ENCODE results near the gene SLC2A2.
A peak's percentile ranks its signal among the peaks of the same experiment; 100 is the strongest.

Gene SLC2A2

DNA sequence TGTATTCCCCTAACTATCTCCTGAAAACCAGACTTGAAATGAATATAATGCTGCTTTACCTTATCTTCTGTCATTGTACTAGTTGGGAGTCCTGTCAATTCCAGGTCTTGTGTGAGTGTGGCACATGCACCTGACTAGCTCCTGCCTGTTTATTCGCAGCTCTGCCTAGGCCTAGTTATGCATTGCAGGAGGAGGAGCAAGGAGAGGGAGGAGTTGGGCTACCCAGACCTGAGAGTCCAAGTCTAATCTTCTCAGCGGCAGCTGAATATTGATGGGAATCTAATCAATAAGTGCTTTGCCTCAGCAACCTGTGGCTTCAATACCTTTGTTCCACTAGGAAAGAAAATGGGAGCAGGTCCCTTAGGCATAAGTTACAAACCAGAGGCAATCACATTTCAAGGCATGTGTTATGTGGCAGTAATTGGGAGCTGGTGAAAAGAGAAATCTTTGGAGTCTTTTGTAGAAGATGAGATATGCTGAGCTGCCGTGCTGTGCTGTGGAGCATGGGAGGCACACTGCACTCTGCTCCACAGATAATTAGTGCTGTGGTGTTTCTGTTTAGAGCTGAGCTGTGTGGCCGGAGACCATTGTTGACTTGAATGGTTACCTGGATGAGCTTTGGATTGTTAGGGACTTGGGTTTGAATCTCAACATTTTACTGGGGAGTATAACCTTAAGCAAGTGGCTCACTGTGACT is at the start of gene SLC2A2:
TSS of gene SLC2A2 (minus strand) at position 124 of the 697 bp plus-strand sequence. CDS start at position 74, 50 bp downstream.
- no peak for DNase-seq (ENCODE audit: low read depth)

DNA sequence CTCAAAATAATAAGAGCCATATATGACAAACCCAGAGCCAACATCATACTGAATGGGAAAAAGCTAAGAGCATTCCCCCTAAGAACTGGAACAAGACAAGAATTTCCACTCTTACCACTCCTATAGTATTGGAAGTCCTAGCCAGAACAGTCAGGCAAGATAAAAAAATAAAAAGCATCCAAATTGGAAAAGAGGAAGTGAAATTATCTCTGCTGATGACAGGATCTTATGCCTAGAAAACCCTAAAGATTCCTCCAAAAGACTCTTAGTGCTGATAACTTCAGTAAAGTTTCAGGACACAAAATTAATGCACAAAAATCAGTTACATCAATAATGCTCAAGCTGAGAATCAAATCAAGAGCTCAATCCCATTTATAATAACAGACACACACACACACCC is 45.9 kb upstream of the SLC2A2 start:
- DNase-seq (ENCODE audit: low read depth) = no peak

DNA sequence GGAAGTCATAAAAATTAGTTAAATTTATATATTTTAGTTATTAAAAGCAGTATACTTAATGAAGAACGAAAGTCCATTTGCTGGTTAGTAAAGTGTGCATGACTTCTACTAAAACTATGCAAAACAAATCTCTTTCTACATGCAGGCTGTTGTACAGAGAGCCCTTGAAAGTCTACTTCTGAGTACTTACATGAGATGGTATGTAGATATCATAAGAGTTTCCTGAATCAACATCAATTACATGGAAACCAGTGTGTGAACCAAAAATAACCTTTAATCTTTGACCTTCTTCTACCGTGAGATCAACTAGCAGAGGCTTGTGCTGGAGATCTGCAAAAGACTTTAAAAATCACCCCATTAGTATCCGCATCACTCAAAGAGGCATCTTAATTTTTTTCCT is 42.1 kb upstream of the SLC2A2 start:
- DNase-seq (ENCODE audit: low read depth) = no peak

DNA sequence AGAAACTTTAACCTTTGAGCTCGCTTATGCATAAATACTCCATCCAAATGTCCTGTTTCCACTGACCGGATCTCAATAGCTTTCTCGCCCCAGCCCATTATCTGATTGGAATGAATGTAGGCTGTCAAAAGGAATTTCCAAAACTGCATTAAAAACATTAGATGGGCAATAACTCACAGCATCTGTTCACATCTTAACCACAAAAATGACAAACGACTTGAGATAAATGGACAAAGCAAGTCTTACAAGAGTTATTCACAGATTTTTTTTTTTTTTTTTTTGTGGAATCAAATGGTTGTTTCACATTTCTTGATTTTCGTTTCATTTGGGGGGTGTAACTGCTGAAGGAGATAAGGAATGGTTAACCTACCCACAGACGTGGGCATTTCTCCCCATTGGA is 39.7 kb upstream of the SLC2A2 start:
- no peak for DNase-seq (ENCODE audit: low read depth)

DNA sequence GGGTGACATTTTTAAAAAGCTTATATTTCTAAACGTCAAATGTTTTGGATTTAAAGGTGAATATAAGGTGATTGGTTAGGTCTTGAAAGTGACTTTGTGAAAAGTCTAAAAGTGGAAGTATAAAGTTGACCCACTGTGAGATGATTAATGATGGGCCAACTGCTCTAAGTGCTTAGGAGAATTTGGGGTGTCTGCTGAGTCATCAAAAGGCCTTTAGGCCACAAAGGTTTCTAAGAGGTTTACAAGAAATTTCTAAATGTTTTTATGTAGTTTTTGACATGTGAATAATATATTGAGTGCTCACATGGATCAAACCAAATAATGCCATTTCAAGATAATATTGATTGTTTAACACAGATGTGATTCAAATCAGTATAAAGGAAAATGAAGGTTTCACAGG is 39.2 kb upstream of the SLC2A2 start:
- no peak for DNase-seq (ENCODE audit: low read depth)

DNA sequence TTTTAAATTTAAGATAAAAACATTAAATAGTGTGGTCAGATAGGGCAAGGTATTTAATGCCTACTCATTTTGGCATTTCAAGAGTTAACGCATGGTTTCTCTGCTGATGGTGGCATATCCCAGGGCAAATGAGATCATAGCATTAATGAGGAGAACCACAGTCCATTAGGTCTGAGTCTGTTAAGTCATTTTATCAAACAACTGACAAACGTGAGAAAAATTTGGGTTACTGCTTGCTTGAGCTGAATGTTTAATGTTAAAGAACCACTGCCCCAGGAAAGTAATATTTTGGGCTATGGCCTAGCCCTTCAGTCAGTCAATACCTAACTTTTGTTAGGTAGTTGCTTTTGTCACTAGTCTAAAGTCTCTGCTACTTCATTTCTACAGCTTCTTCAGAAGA is 37.9 kb upstream of the SLC2A2 start:
- no peak for DNase-seq (ENCODE audit: low read depth)

DNA sequence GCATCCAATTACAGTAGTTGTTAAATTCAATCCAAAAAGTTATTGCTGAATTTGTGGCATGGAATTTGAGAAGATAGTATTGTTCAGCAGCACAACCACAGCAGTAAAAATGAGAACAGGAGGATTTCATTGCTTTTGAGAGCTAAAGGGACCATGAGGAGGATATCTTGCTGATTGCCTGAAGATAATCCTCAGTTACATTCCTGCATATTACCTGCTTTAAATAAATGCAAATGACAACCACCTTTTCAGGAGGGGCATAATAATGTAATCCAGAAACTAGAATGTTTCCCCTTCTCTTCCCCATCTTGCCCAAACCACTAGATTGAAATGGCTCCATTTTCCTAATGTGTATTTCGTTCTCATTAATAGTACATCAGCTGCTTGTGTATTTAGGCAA is 35.2 kb upstream of the SLC2A2 start:
- DNase-seq (ENCODE audit: low read depth) = no peak

DNA sequence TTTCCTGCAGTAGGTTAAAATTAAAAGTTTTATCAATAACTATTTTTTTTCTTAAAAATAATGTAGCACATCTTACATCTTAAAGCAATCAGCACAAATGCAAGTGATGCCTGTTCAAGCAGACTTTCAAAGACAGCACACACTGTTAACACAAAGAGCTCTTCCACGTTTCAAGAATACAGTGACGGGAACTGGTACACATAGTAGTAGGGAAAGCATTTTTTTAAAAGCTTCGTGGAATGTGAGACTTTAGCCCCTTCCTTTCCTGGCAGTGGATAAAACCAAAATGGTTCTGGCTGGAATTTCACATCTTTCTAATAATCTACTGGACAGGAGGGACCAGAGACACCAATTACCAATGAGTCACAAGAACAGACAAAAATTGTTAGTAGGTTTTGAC is 33.5 kb upstream of the SLC2A2 start:
- no peak for DNase-seq (ENCODE audit: low read depth)

DNA sequence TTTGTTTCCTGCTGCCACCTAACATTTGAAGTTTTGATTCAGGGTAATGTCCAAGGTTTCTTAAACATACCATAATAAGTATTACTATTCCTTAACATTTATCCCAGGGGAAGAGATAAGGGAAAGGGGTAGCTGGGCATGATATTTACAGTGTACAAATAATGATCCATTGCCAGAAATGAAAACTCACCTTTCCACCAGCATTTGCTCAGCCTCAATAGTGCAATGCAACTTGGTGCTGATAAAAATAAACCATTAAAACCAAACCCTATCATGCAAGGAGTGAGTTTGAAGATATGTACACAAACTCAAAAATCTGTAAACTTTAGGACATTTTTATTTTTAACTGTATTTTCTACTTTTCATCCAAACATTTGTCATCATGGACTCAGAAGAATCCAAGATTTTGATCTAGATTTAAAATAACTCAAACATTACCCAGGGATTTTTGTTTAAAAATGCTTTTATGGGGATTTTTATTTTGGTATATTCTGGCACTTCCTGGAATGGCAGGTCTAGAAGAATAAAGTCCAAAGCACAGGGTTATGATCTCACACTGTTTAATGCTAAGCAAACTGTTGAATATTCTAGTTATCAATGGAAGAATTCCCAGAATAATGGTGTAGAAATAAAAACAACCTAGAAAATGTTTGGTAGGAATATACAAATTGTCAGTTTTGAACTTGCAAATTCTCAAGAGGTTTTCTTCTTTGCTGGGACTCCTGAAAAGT is 32.5 kb upstream of the SLC2A2 start:
- no peak for DNase-seq (ENCODE audit: low read depth)

DNA sequence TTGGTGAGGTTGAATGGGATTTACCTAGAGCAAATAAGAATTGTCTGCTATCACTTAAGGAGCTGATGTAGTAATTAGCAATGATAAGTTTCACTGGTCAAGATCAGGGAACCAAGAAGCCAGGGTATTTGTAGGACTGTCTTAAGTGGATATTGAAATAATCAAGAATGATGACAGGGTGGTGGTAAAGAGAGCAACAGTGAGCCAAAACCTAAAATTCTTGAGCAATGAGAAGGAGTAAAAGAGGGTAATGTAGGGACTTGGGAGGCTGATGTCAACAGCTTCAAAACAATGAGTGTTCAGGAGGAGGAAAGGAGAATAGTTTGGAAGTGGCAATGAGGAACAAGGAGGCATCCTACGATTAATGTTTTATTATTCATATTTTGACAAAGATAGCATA is 31.5 kb upstream of the SLC2A2 start:
- DNase-seq (ENCODE audit: low read depth) = no peak

DNA sequence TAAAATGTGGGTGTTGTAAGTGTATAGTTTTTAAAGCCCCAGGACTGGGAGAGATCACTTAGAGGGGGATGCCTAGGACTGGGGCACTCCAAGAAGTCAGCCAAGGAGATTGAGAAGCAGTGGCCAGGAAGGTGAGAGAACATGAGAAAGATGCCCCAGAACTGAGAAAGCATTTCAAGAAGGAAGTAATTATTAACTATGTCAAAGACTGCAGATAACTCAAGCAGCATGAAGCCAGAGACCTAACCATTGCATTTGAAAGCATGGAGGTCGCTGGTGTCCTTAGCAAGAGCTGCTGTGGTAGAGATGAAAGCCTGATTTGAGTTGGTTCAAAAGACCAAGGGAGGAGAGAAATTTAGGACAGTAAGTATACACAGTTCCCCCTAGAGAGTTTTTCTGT is 30.6 kb upstream of the SLC2A2 start:
- no peak for DNase-seq (ENCODE audit: low read depth)

DNA sequence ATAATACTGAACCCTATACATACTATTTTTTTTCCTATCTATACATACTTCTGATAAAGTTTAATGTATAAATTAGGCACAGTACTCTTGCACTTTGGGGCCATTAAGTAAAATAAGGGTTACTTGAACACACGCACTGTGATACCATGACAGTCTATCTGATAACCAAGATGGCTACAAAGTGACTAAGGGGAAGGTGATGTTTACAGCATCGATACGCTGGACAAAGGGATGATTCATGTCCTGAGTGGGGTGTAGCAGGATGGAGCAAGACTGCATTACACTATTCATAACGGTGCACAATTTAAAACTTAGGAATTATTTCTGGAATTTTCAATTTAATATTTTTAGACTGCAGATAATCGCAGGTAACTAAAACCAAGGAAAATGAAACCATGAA is 30.0 kb upstream of the SLC2A2 start:
- DNase-seq (ENCODE audit: low read depth) = no peak

DNA sequence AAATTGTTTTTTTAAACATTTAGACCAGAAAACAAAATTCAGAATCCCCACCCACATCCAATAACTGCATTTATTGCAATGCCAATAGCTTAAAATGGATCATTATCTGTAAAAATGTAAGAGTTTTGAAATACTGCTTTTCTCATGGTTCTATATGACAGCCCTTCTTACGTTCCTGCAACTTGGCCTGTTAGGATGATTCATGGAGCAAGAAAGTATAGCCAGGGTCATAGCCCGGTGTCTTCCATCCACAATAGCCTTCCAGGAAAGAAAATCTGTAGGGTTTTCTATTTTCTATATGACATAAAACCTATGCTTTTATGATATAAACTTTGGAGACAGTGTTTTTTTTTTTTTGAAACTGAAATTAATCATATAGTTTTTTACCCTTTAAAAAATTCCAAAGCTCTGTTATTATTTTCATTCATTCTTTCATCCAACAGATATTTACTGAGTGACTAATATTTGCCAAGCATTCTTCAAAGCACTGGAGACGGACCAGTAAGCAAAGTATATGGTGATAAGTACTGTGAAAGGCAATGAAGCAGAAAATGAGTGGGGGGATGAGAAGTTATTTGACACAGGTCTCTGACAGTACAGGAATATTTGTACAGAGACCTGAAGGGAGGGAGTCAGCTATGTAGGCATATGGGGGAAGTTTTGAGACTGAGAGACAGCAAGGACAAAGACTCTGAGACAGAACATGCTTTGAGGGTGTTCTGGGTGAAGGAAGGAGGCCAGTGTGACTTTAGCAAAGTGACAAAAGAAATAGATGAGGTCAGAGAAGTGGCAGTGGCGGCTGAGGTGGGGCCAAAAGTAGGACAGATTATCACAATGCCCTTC is 29.0 kb upstream of the SLC2A2 start:
- no peak for DNase-seq (ENCODE audit: low read depth)

DNA sequence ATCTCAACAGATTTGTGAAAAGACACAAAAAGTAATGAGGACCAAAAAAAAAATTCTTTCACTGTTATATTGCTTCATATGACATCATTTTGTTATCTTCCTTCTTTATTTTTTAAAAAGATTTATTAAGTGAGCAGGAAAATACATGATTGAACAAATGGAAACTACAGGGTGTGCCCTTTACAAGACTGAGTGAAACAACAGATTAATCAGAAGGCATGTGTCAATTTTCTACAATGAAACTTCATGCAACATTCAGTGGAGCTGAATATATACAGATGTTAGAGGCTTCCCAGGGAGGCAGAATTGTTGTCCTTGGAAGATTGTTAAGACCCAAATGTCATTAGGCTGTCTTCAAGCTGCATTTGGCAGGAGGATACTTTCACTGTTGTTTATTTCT is 28.4 kb upstream of the SLC2A2 start:
- DNase-seq (ENCODE audit: low read depth) = no peak

DNA sequence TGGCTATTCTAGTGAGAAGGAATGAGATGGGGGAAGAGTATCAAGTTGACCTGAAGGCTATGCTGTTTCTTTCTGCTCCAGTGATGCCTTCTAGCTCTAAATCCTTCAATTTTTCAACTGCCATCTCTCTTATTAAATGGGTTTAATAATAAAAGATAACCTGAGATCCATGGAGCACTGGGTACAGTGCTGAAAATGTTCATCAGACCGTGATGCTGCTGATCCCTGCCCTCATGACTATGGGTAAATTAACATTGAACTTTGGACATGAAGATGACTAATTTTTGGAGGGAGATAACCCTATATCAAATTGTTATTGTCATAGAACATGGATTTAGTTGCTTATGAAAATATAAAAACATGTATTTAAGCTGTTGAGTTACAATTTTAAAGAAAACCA is 27.7 kb upstream of the SLC2A2 start:
- DNase-seq (ENCODE audit: low read depth) = no peak

DNA sequence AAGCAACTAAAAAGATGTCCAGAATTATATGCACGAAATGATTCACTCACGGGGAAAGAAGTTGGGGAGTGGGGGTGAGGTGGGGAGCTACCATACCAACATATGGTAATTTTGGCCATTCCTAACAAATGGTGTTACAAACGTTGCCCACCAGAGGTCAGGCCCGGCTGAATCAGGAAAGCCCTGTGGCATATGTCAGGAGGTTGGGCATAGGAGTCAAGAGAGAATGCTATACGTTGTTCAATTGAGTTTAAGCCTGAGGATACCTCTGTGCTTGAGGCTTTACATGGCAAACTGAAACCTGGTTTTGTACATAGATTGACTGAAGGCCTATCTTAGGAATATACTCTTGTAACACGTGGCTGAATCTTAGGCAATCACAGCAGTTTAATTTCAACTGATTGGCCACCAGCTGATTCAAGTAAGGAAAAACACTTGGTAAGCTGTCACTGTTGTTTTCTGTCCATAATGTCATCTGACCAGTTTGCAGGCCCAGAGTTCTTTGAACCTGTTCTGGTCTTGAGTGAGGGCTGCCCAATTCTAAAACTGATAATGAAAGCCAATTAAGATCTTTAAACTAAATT is 23.4 kb upstream of the SLC2A2 start:
- DNase-seq (ENCODE audit: low read depth) = peak; percentile 12

DNA sequence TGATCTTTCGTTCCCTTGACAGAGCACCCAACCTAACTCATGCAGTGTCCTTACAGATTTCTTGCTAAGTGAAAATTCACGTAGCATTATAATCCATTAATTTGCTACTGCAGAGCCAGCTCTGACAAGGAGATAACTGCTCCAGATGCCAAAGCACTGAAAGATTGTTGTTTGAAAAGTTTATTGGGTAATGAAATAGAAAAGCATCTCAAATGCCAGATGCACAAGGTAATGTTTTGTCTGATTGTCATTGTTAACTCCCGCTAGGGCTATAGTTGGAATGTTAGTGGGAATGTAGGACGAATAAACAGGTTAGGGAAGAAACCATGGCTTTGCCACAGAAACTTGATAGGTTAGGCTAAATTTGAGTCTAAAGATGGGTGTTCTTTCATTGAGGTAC is 20.2 kb upstream of the SLC2A2 start:
- no peak for DNase-seq (ENCODE audit: low read depth)

DNA sequence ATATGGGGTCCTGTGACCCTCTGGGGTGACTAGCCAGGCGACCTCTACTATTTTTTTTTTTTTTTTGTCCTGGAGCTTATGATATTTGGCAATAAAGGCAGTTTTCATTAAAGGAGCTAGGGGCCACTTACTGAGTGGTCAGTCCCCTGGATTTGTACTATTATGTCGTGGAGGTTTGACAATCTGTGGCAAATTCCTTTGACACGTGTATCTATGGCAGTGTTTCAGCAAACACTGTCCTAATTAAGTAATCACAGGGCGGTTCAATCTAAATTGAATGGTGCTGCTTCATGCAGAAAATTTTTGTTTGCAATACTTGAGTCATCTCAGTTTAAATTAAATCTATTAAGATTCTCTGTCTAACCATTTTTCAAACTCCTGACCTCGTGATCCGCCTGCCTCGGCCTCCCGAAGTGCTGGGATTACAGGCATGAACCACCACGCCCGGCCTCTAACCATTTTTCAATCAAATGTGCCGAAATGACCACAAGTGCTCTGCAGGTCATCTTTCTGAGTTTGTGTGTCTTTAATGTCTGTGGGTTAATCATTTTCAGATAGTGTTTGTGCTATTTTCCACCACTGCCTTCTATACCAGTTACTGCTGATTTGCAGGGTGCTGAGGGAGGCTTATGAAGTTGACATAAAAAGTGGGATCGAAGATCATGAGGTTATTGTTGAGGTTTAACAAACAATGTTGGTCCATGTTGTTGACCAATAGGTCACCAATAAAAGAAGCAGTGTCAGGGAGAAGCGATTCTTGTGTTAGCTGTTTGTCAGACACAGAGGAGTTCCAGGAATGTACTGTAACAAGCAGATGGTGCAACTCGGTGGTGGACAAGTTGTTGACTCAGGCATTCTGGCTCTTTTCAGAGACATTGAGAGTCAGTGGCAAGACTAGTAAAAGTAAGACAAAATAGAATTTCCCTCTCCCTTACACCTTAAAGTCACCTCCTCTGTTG is 18.6 kb upstream of the SLC2A2 start:
- DNase-seq (ENCODE audit: low read depth) = no peak

DNA sequence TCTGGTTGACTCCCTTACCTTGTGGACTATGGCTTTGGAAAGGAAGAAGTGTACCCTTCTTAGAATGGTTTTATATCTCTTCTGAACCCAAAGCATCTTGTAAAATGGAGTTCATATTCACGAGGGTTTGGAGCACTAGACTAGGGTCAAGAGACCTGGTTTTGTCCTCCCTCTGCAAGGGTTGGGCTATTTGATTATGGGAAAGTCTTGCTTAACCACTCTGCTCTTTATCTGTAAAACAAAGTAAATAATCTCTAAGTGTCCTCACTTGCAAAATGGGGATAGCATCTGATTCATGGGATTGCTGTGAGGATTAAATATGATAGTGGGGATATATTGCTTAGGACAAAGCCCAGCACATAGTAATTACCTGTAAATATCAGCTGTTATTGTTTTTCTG is 17.9 kb upstream of the SLC2A2 start:
- no peak for DNase-seq (ENCODE audit: low read depth)

DNA sequence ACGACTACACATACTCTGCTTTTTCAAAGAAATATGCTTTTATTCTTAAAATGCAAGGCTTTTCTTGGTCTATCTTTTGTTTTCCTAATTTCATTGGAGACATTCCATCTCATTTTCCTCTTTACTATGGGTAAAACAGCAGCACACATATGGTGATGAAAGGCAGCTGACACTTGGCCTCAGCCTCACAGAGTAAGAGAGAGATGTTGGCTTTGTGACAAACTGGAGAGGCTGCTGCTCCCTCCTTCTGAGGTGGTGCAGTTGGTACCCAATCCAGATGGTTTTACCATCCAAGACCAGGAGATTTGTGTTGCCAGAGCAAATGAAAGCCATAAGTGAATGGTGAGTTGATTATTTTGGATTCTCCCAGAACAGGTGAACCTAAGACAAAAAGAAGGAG is 13.2 kb upstream of the SLC2A2 start:
- no peak for DNase-seq (ENCODE audit: low read depth)

DNA sequence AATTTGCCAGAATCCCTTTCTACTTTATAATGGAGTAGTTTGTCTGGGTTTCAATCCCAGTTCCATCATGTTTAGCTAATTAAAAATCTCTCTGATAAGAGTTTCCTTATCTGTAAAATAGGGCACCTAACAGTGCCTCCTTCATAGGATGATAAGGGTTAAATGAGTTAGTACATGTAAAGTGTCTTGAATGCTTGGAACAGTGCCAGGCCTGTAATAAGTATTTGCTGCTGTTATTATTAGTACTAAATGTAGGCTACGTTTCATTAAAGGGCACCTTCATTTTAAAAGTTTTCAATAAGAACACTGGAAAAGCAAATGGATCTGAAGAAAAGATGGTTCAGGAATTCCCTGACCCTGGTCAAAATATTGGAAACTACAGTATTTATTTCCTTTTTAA is 11.8 kb upstream of the SLC2A2 start:
- DNase-seq (ENCODE audit: low read depth) = no peak

All from activated T-cell treated with anti-CD3 and anti-CD28 coated beads for 1 hour (primary cell).